ENCODE measurements around the gene ELF2. TPM values are rescaled to one million over a fixed set of nuclear protein-coding genes. Genes with fewer than 3 reads are reported as not detected.
A peak's percentile ranks its signal among the peaks of the same experiment; 100 is the strongest.
"Not testable (repeated sequence)": the region's sequence is repeated elsewhere in the genome, so short reads cannot be mapped to it uniquely, and the experiment has no call there.

The ELF2 gene
- total RNA-seq, result 10 to 100 TPM; 43.9 to 48.2 TPM

DNA sequence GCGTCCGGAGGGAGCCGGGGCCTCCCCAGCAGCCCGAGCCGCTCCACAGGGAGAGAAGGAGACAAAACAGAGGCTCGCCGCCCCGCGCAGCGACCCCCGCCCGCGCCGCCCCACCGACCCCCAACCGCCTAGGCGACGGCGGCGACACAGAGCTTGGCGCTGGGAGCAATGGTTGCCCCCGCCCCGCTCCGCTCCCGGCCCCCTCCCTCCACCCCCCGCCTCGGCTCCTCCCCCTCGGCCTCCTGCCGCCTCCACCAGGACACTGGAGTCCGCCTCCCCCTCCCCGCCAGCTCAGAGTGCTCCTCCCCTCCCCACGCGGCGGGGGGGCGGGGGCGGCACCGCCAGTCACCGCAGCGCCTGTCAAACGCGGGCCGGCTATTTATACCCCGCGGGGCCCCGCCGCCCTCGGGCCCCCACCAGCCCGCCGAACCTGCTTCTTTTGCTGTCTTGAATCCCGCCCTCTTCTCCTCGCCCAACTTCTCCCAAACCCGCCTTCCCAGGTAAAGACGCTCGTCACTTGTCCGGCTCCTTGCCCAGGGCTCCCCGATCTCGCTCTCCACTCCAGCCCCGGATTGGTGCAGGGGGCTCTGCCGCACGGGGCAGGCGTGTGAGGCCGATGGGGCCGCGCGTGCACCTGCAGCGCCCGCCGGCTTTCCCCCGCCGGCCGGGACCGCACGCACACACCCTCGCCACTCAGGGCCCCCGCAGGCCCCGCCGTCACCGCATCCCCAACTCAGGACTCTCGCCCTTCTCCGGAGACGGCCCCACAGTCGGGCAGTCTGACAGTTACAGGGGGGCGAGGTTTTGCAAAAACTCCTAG, at the start of gene ELF2:
TSS of gene ELF2 (minus strand) at position 170 of the 820 bp plus-strand sequence. CDS start 39,517 bp downstream, outside the sequence.
- Mint-ChIP-seq H3K27me3 (peaks cover 27% of the 10 kb centered on the region), H3K27ac (peak within 1 kb of the TSS; percentile 86), H3K4me3 (peak within 1 kb of the TSS; percentile 91)

GRCh38 chr4:139223682-139224317, 46.8 kb upstream of the ELF2 start:
- DNase-seq, result no peak
- Mint-ChIP-seq H3K27ac (no peak overlapping the region), H3K27me3 (no peaks in the 10 kb centered on the region), H3K36me3 (peaks cover 1% of the 10 kb centered on the region), H3K4me3 (no peak overlapping the region), H3K9me3 (no peaks in the 10 kb centered on the region), H3K4me1 (peaks cover 9% of the 10 kb centered on the region)
- POLR2A ChIA-PET, result no interaction called here
- ATAC-seq (ENCODE audit: low read depth), result no peak

More for the DNA sequence above, at the start of gene ELF2:
- Mint-ChIP-seq H3K9me3 (no peaks in the 10 kb centered on the region), H3K4me1 (peaks cover 14% of the 10 kb centered on the region), H3K36me3 (no peaks in the 10 kb centered on the region)
- peak; percentile 58 for ATAC-seq (ENCODE audit: low read depth)
- POLR2A ChIA-PET, result interaction anchor here (0.8 to 3.2 kb wide), 8 partner anchors 51 to 162 kb away, joined by 3 to 23 read pairs (median 5); partner anchors contain the start of genes NAA15, NDUFC1 and NOCT
- DNase-seq, result peak; percentile 86

DNA sequence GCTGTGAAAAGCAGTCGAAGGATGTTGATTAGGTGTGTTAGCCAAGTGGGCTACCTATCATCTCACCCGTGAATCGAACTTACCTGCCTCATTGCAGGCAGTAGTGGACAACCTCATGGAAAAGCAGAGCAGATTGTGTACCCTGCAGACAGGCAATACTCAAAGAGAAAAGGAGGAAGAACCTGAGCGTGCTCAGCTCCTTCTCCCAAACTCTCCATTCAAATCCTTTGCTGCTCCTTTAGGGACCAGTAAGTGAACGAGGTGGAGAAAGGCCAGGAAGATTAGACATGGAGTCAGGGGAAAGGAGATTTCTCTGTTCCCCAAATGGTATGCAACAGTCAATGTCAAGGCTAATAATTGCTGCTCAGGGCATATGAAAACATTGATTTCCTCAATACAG, 45.2 kb upstream of the ELF2 start:
- H3K27me3 Mint-ChIP-seq, result no peaks in the 10 kb centered on the region
- POLR2A ChIA-PET, result no interaction called here
- no peaks in the 10 kb centered on the region for H3K9me3 Mint-ChIP-seq
- peaks cover 8% of the 10 kb centered on the region for H3K4me1 Mint-ChIP-seq
- ATAC-seq (ENCODE audit: low read depth) (no peak), DNase-seq (no peak)
- H3K36me3 Mint-ChIP-seq, result peaks cover 1% of the 10 kb centered on the region
- H3K27ac Mint-ChIP-seq, result no peak overlapping the region
- H3K4me3 Mint-ChIP-seq, result no peak overlapping the region

- H3K4me1 Mint-ChIP-seq, result peaks cover 8% of the 10 kb centered on the region
- no peak for DNase-seq
- no peak for ATAC-seq (ENCODE audit: low read depth)
- H3K36me3 Mint-ChIP-seq, result peaks cover 1% of the 10 kb centered on the region
- no peak overlapping the region for H3K27ac Mint-ChIP-seq
- H3K4me3 Mint-ChIP-seq, result no peak overlapping the region
- no peaks in the 10 kb centered on the region for H3K9me3 Mint-ChIP-seq
- H3K27me3 Mint-ChIP-seq, result no peaks in the 10 kb centered on the region
- POLR2A ChIA-PET, result no interaction called here
Measured at GRCh38 chr4:139221687-139222086, 44.7 kb upstream of the ELF2 start.

DNA sequence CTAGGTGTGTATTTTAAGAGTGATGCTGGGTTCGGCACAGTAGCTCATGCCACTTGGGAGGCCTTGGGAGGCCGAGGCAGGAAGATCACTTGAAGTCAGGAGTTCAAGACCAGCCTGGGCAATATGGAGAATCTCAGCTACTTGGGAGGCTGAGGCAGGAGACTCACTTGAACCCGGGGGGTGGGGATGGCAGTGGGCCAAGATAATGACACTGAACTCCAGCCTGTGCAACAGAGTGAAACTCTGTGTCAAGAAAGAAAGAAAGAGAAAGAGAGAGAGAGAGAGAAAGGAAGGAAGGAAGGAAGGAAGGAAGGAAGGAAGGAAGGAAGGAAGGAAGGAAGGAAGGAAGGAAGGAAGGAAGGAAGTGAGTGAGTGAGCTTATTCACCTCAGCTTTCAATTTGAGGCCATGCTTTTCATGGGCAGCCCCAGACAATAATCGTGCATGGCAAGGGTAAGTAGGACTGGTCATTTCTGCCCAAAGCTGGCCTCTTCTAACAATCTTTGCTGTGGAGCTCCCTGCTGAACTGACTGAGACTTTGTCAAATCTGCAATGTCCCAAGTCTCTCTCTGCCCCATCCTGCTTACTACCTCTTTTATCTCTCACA, 42.5 kb upstream of the ELF2 start:
- no peak for DNase-seq
- no peaks in the 10 kb centered on the region for H3K9me3 Mint-ChIP-seq
- H3K27ac Mint-ChIP-seq, result no peak overlapping the region
- H3K27me3 Mint-ChIP-seq, result peaks cover 2% of the 10 kb centered on the region
- no peak overlapping the region for H3K4me3 Mint-ChIP-seq
- H3K4me1 Mint-ChIP-seq, result peaks cover 10% of the 10 kb centered on the region
- POLR2A ChIA-PET, result no interaction called here
- no peak for ATAC-seq (ENCODE audit: low read depth)
- peaks cover 1% of the 10 kb centered on the region for H3K36me3 Mint-ChIP-seq

- Mint-ChIP-seq H3K9me3 (no peaks in the 10 kb centered on the region), H3K27me3 (peaks cover 4% of the 10 kb centered on the region), H3K36me3 (no peaks in the 10 kb centered on the region), H3K4me1 (peaks cover 3% of the 10 kb centered on the region), H3K27ac (no peak overlapping the region), H3K4me3 (no peak overlapping the region)
- DNase-seq (no peak), ATAC-seq (ENCODE audit: low read depth) (no peak)
- POLR2A ChIA-PET, result no interaction called here
Measured at GRCh38 chr4:139214039-139214534, 37.1 kb upstream of the ELF2 start.

DNA sequence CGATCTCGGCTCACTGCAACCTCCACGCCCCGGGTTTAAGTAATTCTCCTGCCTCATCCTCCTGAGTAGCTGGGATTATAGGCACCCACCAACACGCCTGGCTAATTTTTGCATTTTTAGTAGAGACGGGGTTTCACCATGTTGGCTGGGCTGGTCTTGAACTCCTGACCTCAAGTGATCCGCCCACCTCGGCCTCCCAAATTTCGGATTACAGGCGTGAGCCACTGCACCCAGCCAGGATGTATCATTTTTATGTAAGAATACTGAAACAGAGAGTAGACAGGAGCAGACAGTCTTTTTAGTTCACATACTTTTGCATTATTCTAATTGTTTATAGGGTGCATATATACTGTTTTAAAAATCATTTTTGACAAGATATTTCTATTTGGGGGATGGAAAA, 36.6 kb upstream of the ELF2 start:
- ATAC-seq (ENCODE audit: low read depth); DNase-seq; H3K36me3 Mint-ChIP-seq; H3K9me3 Mint-ChIP-seq; H3K4me3 Mint-ChIP-seq; H3K27ac Mint-ChIP-seq; POLR2A ChIA-PET; H3K27me3 Mint-ChIP-seq; H3K4me1 Mint-ChIP-seq: not testable (repeated sequence)

GRCh38 chr4:139212900-139213299, 35.9 kb upstream of the ELF2 start:
- Mint-ChIP-seq H3K27me3 (peaks cover 4% of the 10 kb centered on the region), H3K27ac (no peak overlapping the region), H3K4me3 (no peak overlapping the region), H3K36me3 (peaks cover under 1% of the 10 kb centered on the region), H3K9me3 (no peaks in the 10 kb centered on the region), H3K4me1 (peaks cover 3% of the 10 kb centered on the region)
- POLR2A ChIA-PET, result no interaction called here
- no peak for ATAC-seq (ENCODE audit: low read depth)
- DNase-seq, result no peak

GRCh38 chr4:139210486-139210885, 33.5 kb upstream of the ELF2 start:
- H3K27ac Mint-ChIP-seq, result no peak overlapping the region

DNA sequence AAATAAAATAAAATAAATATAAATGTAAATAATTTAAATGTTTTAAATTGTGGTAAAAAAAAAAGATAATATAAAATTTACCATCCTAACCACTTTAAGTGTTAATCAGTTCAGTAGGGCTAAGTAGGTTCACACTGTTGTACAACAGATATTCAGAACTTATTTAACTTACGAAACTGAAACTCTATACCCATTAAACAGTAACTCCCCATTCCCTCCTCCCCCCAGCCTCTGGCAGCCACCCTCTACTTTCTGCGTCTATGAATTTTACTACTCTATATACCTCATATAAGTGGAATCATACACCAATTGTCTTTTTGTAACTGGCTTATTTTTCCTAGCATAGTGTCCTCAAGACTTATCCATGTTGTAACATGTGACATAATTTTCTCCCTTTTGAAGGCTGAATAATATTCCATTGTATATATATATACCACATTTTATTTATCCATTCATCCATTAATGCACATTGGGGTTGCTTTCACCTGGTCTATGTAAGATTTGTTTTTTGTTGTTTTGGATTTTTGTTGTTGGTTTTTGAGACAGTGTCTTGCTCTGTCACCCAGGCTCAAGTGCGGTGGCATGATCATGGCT, 32.5 kb upstream of the ELF2 start:
- Mint-ChIP-seq H3K4me3 (no peak overlapping the region), H3K27ac (no peak overlapping the region), H3K4me1 (peaks cover 3% of the 10 kb centered on the region), H3K27me3 (peaks cover 6% of the 10 kb centered on the region), H3K9me3 (no peaks in the 10 kb centered on the region), H3K36me3 (peaks cover 2% of the 10 kb centered on the region)
- DNase-seq, result no peak
- no peak for ATAC-seq (ENCODE audit: low read depth)
- POLR2A ChIA-PET, result no interaction called here

More at GRCh38 chr4:139210486-139210885, 33.5 kb upstream of the ELF2 start:
- Mint-ChIP-seq H3K36me3 (peaks cover 2% of the 10 kb centered on the region), H3K9me3 (no peaks in the 10 kb centered on the region), H3K4me1 (peaks cover 5% of the 10 kb centered on the region), H3K4me3 (no peak overlapping the region), H3K27me3 (peaks cover 6% of the 10 kb centered on the region)
- DNase-seq (no peak), ATAC-seq (ENCODE audit: low read depth) (no peak)
- POLR2A ChIA-PET, result no interaction called here

- Mint-ChIP-seq H3K4me3 (no peak overlapping the region), H3K9me3 (no peaks in the 10 kb centered on the region), H3K4me1 (peaks cover 2% of the 10 kb centered on the region), H3K27me3 (peaks cover 7% of the 10 kb centered on the region), H3K36me3 (peaks cover 2% of the 10 kb centered on the region), H3K27ac (no peak overlapping the region)
- POLR2A ChIA-PET, result no interaction called here
- ATAC-seq (ENCODE audit: low read depth), result no peak
- no peak for DNase-seq
Measured at GRCh38 chr4:139208404-139208945, 31.5 kb upstream of the ELF2 start.

GRCh38 chr4:139207873-139208403, 30.9 kb upstream of the ELF2 start:
- Mint-ChIP-seq H3K27me3 (peaks cover 7% of the 10 kb centered on the region), H3K9me3 (no peaks in the 10 kb centered on the region), H3K4me1 (peaks cover 2% of the 10 kb centered on the region), H3K4me3 (no peak overlapping the region), H3K36me3 (peaks cover 2% of the 10 kb centered on the region), H3K27ac (no peak overlapping the region)
- no peak for ATAC-seq (ENCODE audit: low read depth)
- POLR2A ChIA-PET, result no interaction called here
- no peak for DNase-seq

DNA sequence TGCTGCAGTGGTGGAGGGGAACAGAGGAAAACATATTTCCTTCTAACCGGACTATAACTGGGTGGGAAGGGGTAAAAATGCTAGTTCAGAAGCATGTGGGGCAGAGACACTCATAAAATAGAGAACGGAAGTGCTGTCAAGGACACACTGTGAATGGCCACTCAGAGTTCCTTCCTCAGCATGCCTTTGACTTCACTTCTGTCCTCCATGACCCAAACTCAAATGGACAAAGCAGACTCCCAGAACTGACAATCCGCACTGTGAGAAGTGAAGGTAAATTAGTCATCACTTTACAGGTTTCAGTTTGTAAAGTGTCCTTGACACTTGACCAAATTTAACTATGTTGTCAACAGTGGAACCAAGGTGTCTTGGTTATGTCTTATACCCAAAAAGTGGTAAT, 30.2 kb upstream of the ELF2 start:
- Mint-ChIP-seq H3K27ac (no peak overlapping the region), H3K36me3 (peaks cover 2% of the 10 kb centered on the region)
- no peak for ATAC-seq (ENCODE audit: low read depth)

More for the DNA sequence above, 30.2 kb upstream of the ELF2 start:
- Mint-ChIP-seq H3K27me3 (peaks cover 11% of the 10 kb centered on the region), H3K4me3 (no peak overlapping the region), H3K9me3 (no peaks in the 10 kb centered on the region), H3K4me1 (peaks cover 2% of the 10 kb centered on the region)
- POLR2A ChIA-PET, result no interaction called here
- no peak for DNase-seq
